Epithelial cell of prostate (primary cell): ENCODE data around the gene PPP1R13L.
A peak's percentile ranks its signal among the peaks of the same experiment; 100 is the strongest.
"Not testable (repeated sequence)": the region's sequence is repeated elsewhere in the genome, so short reads cannot be mapped to it uniquely, and the experiment has no call there.

ENCODE experiments used
- DNase-seq: peaks from one replicate; pipeline ENCODE4 v3.0.0-alpha.2; 2011; ENCODE audit warnings: low read depth, low spot score
- H3K27ac ChIP-seq: fragments of 450-650 bp; 2 replicates; pipeline ENCODE4 v1.5.1; 2017; ENCODE audit warnings: mild to moderate bottlenecking

PPP1R13L gene

DNA sequence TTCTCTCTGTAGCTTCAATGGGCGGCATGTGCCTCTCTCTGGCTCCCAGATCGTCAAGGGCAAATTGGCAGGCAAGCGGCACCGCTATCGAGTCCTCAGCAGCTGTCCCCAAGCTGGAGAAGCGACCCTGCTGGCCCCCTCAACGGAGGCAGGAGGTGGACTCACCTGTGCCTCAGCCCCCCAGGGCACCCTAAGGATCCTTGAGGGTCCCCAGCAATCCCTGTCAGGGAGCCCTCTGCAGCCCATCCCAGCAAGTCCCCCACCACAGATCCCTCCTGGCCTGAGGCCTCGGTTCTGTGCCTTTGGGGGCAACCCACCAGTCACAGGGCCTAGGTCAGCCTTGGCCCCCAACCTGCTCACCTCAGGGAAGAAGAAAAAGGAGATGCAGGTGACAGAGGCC lies 3.3 kb upstream of the PPP1R13L start:
- peak overlapping the region; percentile 100 for H3K27ac ChIP-seq
- no peak for DNase-seq

DNA sequence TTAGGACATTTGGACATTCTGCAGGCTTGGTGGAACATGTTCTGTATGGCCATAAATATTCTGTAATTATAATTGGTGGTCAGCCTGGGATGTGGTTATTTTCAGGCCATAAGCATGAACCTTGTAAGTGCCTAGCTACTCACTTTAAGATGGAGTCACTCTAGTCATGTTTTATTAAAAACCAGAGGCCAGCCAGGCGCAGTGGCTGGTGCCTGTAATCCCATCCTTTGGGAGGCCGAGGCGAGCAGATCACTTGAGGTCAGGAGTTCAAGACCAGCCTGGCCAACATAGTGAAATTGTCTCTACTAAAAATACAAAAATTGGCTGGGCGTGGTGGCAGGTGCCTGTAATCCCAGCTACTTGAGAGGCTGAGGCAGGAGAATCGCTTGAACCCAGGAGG lies 2.7 kb upstream of the PPP1R13L start:
- H3K27ac ChIP-seq = peak overlapping the region; percentile 100
- not testable (repeated sequence) for DNase-seq

DNA sequence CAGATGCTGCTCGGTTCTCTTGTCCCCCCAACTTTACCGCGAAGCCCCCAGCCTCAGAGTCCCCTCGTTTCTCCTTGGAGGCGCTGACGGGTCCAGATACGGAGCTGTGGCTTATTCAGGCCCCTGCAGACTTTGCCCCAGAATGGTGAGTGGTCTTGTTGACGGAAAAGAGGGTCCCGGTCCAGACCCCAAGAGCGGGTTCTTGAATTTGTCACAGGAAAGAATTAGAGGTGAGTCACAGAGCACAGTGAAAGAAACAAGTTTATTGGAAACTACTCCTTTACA lies 2.2 kb upstream of the PPP1R13L start:
- H3K27ac ChIP-seq = peak overlapping the region; percentile 100
- DNase-seq = no peak

DNA sequence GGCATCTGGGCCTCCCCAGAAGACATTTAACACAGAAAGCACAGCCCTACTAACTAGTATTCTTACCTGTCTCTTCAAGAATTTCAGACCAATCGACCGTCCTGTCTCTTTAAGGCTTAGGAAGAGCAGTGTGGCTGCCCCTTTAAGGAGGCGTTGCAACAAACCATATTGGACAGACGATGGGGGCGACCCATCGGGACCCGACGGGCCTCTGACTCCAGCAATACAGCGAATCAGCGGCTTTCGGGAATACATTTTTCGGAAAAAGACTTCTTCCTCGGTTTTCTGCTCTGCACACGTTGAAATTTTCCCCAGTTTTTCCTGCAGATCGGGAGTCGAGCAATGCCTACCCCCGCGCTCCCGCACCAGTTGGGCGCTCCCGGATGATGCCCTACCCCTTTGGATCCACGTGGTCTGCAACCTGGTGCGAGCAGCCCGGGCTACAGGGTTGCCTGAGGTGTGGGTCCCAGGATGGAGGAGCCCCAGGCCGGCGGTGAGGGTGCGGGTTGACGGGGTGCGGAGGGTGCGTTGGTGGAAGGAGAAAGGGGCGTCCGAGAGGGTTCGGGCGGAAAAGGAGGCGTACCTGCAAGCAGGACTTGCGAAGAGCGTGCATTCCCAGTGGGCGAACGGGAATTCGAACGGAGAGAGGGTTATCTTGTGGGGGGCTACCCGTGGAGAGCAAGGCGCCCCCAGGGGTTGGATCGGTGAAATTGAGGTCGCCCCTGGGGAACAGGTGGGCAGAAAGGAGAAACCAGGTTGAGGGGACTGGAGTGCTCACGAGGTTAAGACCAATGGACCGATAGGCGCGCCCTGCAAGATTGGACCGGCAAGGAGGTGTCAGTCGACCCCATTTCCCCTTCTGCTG lies 1.6 kb upstream of the PPP1R13L start, which contains the start of gene POLR1G:
TSS of gene POLR1G (plus strand) at position 419 of the 865 bp plus-strand sequence. CDS start at position 472, 53 bp downstream.
- peak; percentile 70 for DNase-seq

DNA sequence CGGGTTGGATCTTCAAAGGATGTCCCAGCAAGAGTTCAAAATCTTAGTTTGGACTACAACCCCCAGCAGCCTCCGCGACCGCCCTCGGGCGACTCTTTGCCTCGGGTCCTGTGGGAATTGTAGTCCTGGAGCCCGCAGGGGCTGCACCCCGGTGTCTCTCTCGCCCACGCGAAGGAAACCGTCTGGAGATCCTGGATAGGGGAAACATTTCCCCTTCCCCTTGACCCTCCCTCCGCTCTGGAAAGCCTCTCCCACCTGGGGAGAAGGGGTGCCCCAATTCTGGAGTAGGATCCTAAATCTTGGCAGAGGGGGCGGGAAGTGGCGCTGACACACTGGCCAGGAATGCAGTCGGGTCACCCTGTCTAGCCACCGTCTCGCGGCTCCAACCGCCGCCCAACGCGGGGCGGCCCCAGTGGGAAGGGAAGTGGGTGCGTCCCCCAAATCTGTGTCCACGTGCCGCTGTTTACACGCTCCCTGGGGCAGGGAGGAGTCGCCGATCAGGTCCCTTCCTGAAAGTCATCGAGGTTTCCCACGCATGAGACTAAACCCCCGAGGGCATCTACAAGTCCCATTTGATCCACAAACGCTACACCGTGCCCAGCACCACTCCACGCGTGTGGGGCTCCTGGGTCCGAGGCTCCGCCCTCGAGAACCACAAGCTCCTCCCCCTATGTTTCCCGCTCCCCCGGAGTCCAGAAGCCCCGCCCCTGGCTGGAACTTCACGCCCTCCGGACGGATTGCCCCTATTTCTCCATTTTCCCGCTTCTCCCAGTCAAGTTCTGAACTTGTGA lies 761 bp upstream of the PPP1R13L start:
- peak overlapping the region; percentile 100 for H3K27ac ChIP-seq
- peak; percentile 72 for DNase-seq

More for the DNA sequence above, 1.6 kb upstream of the PPP1R13L start, which contains the start of gene POLR1G:
- H3K27ac ChIP-seq = peak within 1 kb of the TSS; percentile 100

DNA sequence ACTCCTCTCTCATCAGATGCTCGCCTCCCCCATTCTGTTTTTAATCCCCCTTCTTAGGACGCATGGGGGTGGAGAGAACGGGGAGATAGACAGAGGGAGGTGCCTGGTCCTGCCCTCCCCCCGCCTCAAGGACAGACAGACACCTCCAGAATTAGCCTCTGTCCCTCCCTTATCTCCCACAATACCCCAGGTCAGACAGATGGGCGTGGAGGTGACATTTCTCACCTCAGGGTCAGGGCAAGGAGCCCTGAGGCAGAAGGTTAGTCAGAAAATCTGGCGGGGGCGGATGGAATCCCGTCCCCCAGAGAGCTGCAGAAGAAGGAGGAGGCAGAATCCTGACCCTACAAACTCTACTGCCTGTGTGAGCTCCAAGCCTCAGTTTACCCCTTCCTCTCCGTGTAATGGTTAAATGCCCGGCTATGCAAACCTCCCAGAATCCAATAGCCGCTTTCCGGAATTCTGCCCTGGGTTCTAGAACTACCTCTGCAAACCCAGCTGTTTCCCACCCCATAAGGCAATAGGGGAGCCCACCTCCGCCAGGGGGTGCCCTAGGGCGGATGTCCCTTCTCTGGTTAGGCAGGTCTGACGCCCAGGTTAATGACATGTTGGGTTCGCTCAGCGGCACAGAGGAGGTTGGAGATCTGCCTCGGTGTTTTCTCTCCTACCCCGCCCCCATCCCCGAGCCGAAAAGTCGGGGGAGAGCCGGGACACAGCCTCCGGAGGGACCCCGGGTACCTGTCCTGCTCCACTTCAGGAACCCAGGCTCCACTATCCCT lies 900 bp downstream of the PPP1R13L start:
- peak overlapping the region; percentile 100 for H3K27ac ChIP-seq
- DNase-seq = peak; percentile 14

DNA sequence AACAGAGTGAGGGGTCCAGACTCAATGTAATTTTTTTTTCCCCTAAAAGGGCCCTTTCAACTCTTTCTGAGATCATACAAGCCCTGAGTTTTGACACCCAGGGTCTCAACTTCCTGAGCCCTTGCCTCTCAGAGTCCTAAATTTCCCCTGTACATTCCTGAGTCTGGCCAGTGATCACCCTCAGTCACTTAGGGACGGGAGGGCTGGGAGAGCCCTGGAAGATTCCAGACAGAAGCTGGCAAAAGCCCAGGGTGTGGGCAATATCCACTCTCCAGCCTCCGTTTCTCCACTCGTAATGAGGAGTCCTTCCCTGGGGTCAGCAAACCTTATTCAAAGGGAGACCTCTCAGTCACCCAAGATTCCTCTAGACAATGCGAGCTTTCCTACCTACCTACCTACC lies 1.6 kb downstream of the PPP1R13L start:
- no peak for DNase-seq
- H3K27ac ChIP-seq = peak overlapping the region; percentile 100

DNA sequence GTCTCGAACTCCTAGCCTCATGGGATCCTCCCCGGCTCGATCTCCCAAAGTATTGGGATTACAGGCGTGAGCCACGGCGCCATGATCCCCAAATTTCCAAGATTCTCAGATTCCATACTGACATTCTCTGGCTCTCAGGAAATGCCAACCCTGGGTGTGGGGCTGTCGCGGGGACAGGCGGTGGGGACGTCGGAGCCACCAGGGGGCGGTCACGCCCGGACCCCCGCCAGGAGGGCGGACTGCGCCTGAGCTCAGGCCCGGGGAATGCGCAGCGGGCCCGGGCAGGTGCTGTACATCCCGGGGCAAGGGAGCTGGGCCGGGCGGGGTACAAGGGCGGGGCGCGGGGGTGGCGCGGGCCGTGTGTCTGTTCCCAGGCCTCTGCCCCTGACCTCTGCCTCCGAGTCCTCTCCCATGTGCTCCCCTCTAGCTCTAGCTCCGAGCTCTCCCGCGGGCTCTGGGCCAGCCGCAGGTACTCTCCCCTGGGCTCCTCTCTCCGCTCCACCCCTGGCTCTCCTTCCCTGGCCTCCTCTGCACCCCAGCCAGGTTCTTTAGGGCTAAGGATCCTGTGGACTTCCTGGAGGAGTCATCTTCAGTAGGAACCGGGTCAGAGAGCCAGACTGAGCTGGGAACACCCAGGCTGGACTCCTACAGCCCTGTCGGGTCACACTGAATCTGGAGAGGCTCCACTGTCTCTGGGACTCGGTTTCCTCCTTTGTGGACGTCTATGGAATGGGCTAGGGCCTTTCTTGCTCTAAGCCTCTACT lies 2.4 kb downstream of the PPP1R13L start:
- H3K27ac ChIP-seq = peak overlapping the region; percentile 100
- peak; percentile 16 for DNase-seq

DNA sequence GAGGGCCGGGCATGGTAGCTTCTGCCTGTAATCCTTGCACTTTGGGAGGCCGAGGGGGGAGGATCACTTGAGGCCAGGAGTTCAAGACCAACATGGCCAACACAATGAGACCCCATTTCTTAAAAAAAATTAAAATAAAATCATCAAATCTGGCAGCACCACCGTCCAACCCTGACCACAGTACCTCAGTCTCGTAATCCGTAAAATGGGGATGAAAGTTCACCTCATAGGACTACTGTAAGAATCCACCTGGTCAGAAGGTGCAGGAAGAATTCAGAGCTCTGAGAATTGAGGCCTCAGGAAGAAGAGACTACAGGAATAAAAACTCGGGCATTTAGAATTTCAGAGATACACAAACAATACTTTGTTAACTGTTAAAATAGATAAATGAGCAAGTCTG lies 3.1 kb downstream of the PPP1R13L start:
- no peak for DNase-seq
- peak overlapping the region; percentile 100 for H3K27ac ChIP-seq

DNA sequence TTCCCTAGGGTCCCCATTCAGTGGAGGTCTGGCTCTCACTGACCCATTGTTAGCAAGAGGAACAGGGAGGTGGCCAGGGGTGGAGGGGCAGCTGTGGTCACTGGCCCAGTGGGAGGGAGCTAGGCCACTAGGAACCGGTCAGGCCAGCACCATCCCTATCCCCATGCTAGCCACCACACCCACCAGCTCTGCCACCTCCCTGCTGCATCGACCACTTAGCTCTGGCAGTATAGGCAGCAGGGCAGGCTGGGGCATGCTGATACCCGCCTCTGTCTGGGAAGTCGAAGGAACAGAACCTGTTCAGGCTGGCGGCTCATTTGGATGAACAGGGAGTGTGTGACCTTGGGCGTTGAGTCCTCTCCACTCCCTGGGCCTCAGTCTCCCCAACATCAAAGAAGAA lies 4.7 kb downstream of the PPP1R13L start:
- H3K27ac ChIP-seq = peak overlapping the region; percentile 100

DNA sequence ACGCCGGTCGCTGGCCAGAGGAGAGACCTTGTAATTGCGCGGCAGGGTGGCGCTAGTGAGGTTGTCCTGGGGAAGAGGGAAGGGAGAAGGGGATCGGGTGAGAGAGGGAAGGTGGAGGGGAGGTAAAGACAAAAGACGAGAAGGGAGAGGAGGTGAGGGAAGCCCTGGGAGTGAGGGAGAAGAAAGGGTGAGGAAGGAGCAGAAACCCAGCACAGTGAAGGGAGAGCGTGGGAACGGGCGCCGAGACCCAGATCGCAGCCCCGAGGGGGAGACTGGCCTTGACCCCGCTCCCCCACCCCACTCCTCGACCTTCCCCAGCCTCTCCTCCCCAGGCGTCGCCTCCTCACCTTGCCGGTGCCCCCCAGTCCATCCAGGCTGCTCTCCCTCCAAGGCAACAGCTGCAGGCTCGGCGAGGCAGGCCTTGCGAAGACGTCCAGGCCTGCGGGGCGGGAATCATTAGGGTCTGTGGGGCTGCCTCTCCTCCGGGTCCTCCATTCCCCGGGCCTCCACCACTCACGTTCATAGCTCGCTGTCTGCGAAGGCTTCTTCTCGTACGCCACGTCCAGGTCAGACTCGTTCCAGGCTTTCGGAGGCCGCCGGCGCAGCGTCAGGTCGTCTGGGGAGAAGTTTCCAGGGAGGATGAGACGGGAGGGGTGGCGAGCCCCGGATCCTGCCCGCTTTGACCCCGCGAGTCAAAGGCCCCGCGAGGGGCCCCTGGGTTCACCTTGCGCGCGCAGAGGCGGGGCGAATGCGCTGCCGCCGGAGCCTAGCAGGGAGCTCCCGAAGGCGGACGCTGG lies 8.8 kb downstream of the PPP1R13L start:
- H3K27ac ChIP-seq = no peak overlapping the region
- DNase-seq = no peak

More for the DNA sequence above, 4.7 kb downstream of the PPP1R13L start:
- peak; percentile 78 for DNase-seq

DNA sequence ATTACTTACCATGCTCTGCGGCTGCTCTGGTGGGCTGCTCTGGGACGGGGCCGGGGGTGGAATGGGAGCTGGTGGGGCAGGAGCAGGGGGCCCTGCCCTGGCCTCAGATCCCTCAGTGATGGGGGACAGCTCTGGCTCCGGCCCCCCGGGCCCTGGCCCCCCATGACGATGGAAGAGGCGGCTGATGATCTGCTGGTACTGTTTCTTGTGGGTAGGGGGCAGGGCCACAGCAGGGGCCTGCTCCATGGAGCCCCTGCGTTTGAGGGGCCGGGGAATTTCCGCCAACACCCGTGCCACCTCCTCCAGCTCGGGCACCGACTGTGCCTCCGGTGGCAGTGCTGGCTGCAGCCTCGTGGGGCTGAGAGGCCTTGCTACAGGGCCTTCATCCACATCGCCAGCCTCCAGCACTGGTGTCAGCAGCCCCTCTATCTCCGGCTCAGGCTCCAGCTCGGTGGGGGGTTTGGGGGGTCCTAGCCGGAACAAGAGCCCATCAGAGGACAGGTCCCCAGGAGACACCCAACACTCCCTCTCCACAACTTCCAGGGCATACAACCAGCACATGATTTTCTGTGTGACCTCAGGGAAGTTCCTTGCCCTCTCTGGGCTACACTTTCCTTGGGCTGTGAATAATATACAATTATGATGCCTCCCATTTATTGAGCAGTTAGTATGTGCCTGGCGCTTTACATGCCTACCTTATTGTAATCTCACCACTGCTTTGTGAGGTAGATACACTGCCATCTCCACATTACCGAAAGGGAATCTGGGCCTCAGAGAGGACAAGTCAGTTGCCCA lies 12.8 kb downstream of the PPP1R13L start:
- no peak for DNase-seq
- H3K27ac ChIP-seq = no peak overlapping the region

DNA sequence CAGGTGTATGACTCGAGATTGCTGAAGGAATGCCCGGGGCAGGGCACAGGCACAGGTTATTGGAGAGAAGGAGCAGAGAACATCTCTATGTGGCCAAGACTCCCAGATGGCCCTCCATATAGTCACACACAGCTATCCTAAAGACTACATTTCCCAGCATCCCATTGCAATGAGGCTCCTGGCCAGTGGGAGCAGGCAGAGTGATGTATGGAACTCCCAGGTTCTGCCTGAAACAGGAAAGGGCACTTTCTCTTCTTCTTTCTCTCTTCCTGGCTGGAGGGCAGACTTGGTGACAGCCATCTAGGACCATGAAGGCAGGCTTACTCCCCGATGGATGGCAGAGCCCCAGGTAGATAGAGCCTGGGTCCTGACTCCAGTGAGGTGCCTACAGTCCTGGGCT lies 13.5 kb downstream of the PPP1R13L start:
- H3K27ac ChIP-seq = no peak overlapping the region
- no peak for DNase-seq

DNA sequence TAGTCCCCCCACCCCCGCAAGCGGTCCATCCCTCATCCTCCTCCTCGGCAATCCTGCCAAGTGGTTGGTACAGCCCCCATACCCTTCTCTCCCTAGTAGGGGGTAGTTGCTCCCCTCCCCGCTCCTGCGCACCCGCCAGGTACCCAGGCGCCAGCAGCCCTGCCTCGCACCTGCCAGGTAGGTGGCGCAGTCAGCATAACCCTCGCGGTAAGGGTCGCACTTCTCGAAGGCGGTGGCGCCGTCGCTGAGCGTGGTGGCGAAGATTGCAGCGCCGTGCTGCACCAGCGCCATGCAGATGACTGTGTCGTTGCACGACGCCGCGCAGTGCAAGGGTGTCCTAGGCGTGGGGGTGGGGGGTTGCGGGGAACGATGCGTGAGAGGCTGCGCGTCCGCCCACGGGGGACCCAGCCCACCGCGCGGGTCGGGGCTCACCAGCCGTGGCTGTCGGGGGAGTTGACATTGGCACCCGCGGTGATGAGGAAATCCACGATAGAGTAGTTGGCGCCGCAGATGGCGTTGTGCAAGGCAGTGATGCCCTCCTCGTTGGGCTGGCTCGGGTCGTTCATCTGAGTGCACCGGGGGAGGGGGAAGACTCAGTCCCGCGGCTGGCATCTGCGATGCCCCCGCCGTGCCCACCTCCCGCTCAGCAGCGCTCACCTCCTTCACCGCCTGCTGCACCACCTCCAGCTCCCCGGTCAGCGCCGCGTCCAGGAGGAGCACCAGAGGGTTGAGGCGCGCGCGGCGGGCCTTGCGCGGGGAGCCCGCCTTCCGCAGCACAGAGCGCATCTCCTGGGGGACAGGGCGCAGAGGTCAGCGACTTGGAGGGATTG lies 19.3 kb downstream of the PPP1R13L start:
- no peak overlapping the region for H3K27ac ChIP-seq

DNA sequence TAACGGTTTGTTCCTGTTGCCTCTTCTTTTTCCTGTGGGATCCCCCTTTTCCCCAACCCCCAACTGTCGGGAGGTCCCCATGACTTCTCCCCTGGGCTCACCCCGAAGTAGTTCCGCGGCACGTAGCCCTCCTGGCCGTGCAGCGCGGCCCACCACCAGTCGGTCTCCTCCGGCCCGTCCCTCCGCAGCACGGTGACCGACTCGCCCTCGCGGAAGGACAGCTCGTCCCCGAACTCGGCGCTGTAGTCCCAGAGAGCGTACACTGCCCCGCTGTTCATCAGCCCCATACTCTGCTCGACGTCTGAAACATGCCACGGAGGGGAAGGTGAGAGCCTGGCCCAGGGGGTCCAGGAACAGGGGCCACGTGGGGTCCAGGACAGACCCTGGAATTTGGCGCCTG lies 22.4 kb downstream of the PPP1R13L start:
- no peak for DNase-seq
- no peak overlapping the region for H3K27ac ChIP-seq

More for the DNA sequence above, 19.3 kb downstream of the PPP1R13L start:
- no peak for DNase-seq

DNA sequence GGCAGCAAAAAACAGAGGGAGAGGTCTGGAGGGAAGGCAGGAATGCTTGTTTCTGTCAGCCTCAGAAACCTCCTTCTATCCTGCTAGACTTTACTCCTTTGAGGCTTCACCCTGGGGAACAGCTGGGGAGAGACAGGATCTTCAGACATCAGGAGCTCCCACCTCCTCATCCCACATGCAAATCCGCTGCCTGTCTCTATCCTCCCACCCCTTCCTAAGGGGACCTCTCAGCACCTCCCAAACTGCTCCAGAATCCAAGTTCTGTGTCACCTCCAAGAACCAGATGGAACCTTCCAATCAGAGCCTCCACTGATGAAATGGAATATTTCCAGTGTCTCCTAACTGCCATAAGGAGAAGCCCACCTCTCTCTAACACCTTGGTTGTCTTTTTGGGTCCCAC lies 24.8 kb downstream of the PPP1R13L start:
- H3K27ac ChIP-seq = peak overlapping the region; percentile 90
- no peak for DNase-seq

DNA sequence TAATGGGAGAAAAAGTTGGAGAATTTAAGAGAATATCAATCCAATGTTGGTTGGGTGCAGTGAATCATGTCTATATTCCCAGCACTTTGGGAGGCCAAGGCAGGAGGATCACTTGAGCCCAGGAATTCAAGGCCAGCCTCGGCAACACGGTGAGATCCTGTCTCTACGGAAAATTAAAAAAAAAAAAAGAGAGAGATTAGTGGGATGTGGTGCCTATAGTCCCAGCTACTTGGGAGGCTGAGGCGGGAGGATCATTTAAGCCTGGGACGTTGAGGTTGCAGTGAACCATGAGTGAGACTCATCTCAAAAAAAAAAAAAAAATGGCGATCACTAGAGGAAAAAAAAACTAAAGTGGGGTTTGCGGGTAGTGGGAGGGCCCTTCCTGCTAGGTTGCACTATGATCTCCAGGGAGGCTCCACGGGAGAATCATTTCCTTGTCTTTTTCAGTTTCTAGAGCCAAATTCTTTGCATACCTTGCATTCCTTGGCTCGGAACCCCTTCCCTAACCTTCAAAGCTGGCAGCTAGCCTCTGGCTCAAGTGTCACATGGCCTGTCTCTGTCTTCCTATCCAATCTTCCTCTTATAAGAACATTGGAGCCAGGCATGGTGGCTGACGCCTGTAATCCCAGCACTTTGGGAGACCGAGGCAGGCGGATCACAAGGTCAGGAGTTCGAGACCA lies 28.7 kb downstream of the PPP1R13L start:
- peak overlapping the region; percentile 90 for H3K27ac ChIP-seq
- DNase-seq = peak; percentile 12
